ENCODE results near the gene SCAF1. TPM values are rescaled to one million over a fixed set of nuclear protein-coding genes. Genes with fewer than 3 reads are reported as not detected.

Gene SCAF1
- total and polyA plus RNA-seq, 2 of the 13 experiments (the other 11 are each of a cell fraction or from before 2014, with no cell fraction given), result 3.3 to 6.1 TPM

DNA sequence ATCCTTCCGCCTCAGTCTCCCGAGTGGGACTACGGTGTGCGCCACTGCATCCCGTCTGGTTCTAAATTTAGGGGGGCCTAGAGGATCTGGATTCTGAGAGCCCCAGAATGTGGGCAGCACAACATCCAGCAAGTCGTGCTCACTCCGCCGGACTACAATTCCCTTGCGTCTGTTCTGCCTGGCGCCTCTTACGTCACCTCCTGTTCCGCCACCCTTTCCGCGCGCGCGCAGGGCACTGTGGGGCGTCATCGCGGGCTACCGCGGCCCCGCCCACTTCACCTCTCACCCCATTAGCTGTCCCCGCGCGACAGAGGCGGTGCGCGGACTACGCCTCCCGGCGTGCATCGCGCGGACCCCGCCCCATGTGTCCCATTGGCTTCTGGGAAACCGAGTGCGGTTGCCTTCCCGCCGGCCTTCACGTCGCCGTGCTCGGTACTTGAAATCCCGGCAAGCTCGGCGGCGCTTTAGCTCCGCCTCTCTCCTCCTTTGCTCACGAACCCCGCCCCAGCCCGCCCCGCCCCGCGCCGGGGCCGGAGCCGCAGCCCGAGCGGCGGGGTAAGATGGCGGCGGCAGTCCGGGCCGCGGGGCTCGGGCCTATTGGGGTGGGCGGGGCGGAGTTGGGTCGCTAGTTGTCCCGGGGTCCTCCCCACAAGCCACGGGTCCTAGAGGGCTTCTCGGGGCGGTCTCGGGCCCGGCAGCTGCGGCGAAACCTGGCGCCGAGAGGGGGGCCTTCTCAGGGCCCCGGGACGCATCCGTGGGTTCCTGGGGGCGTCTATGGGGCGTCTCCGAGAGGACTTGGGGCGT, at the start of gene SCAF1 (continued):
- TF ChIP-seq CREB1 (IDR thresholded peaks at IDR 0.05) (peak; percentile 98), CREB1 (CRISPR knock-in tag; IDR thresholded peaks at IDR 0.05) (peak; percentile 98), FUBP1 (CRISPR knock-in tag; IDR thresholded peaks at IDR 0.05; ENCODE audit: borderline replicate concordance) (no peak), PRDM4 (CRISPR knock-in tag; IDR thresholded peaks at IDR 0.05; ENCODE audit: borderline replicate concordance) (no peak), CEBPB (IDR thresholded peaks at IDR 0.05; ENCODE audit: borderline replicate concordance, low read depth, low read length) (peak; percentile 85), HMG20B (CRISPR knock-in tag; conservative IDR thresholded peaks at IDR 0.05) (no peak), SMAD1 (CRISPR knock-in tag; IDR thresholded peaks at IDR 0.05; ENCODE audit: borderline replicate concordance, low read depth) (peak; percentile 64; the same call in 1 of the 2 replicates), ZNF670 (CRISPR knock-in tag; IDR thresholded peaks at IDR 0.05; ENCODE audit: borderline replicate concordance) (no peak), ZNF546 (CRISPR knock-in tag; conservative IDR thresholded peaks at IDR 0.05) (no peak), CEBPZ (IDR thresholded peaks at IDR 0.05; ENCODE audit: low read length) (no peak)
- TF ChIP-seq, protein P1, sequence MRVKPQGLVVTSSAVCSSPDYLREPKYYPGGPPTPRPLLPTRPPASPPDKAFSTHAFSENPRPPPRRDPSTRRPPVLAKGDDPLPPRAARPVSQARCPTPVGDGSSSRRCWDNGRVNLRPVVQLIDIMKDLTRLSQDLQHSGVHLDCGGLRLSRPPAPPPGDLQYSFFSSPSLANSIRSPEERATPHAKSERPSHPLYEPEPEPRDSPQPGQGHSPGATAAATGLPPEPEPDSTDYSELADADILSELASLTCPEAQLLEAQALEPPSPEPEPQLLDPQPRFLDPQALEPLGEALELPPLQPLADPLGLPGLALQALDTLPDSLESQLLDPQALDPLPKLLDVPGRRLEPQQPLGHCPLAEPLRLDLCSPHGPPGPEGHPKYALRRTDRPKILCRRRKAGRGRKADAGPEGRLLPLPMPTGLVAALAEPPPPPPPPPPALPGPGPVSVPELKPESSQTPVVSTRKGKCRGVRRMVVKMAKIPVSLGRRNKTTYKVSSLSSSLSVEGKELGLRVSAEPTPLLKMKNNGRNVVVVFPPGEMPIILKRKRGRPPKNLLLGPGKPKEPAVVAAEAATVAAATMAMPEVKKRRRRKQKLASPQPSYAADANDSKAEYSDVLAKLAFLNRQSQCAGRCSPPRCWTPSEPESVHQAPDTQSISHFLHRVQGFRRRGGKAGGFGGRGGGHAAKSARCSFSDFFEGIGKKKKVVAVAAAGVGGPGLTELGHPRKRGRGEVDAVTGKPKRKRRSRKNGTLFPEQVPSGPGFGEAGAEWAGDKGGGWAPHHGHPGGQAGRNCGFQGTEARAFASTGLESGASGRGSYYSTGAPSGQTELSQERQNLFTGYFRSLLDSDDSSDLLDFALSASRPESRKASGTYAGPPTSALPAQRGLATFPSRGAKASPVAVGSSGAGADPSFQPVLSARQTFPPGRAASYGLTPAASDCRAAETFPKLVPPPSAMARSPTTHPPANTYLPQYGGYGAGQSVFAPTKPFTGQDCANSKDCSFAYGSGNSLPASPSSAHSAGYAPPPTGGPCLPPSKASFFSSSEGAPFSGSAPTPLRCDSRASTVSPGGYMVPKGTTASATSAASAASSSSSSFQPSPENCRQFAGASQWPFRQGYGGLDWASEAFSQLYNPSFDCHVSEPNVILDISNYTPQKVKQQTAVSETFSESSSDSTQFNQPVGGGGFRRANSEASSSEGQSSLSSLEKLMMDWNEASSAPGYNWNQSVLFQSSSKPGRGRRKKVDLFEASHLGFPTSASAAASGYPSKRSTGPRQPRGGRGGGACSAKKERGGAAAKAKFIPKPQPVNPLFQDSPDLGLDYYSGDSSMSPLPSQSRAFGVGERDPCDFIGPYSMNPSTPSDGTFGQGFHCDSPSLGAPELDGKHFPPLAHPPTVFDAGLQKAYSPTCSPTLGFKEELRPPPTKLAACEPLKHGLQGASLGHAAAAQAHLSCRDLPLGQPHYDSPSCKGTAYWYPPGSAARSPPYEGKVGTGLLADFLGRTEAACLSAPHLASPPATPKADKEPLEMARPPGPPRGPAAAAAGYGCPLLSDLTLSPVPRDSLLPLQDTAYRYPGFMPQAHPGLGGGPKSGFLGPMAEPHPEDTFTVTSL (CRISPR knock-in tag; IDR thresholded peaks at IDR 0.05; ENCODE audit: borderline replicate concordance), result no peak
- TF ChIP-seq, protein P2, sequence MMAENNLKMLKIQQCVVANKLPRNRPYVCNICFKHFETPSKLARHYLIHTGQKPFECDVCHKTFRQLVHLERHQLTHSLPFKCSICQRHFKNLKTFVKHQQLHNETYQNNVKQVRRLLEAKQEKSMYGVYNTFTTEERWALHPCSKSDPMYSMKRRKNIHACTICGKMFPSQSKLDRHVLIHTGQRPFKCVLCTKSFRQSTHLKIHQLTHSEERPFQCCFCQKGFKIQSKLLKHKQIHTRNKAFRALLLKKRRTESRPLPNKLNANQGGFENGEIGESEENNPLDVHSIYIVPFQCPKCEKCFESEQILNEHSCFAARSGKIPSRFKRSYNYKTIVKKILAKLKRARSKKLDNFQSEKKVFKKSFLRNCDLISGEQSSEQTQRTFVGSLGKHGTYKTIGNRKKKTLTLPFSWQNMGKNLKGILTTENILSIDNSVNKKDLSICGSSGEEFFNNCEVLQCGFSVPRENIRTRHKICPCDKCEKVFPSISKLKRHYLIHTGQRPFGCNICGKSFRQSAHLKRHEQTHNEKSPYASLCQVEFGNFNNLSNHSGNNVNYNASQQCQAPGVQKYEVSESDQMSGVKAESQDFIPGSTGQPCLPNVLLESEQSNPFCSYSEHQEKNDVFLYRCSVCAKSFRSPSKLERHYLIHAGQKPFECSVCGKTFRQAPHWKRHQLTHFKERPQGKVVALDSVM (CRISPR knock-in tag; IDR thresholded peaks at IDR 0.05), result no peak

Data from HepG2 (cell line).